HEK293 (cell line): Measurements from ENCODE around the gene AGK.

Experiments used
- KLF1 ChIP-seq: fragments of 450-650 bp; formaldehyde crosslinking; IDR thresholded peaks from 2 replicates; pipeline ENCODE4 v1.5.1; 2016; ENCODE audit warnings: missing biosample characterization, missing genetic modification characterization
- KLF16 ChIP-seq: fragments of 450-650 bp; formaldehyde crosslinking; IDR thresholded peaks from 2 replicates; pipeline ENCODE4 v1.5.1; 2017; ENCODE audit warnings: missing biosample characterization, missing genetic modification characterization
- MYNN ChIP-seq: fragments of 450-650 bp; formaldehyde crosslinking; IDR thresholded peaks from 2 replicates; pipeline ENCODE4 v1.5.1; 2016; ENCODE audit warnings: missing biosample characterization, missing genetic modification characterization, borderline replicate concordance
- REST ChIP-seq: fragments of 450-650 bp; formaldehyde crosslinking; IDR thresholded peaks from 2 replicates; pipeline ENCODE4 v1.5.1; 2016; ENCODE audit warnings: missing biosample characterization, missing genetic modification characterization
- SETDB1 ChIP-seq: IDR thresholded peaks from one replicate; pipeline ENCODE4 v1.6.1; 2017; ENCODE audit warnings: mild to moderate bottlenecking, low read length, moderate library complexity, mixed read lengths; ENCODE audit not compliant: insufficient read length
- SP2 ChIP-seq: fragments of 450-650 bp; formaldehyde crosslinking; IDR thresholded peaks from 2 replicates; pipeline ENCODE4 v1.5.1; 2016; ENCODE audit warnings: missing biosample characterization, missing genetic modification characterization
- ZBTB10 ChIP-seq: fragments of 450-650 bp; formaldehyde crosslinking; IDR thresholded peaks from 2 replicates; pipeline ENCODE4 v1.5.1; 2016; ENCODE audit warnings: missing biosample characterization, missing genetic modification characterization
- ZNF138 ChIP-seq: fragments of 450-650 bp; formaldehyde crosslinking; IDR thresholded peaks from 2 replicates; pipeline ENCODE4 v1.5.1; 2016; ENCODE audit warnings: missing biosample characterization, missing genetic modification characterization, borderline replicate concordance
- ZNF174 ChIP-seq: fragments of 450-650 bp; formaldehyde crosslinking; IDR thresholded peaks from 2 replicates; pipeline ENCODE4 v1.5.0; 2017; ENCODE audit warnings: missing biosample characterization, mild to moderate bottlenecking, missing genetic modification characterization
- ZNF37A ChIP-seq: fragments of 450-650 bp; IDR thresholded peaks from 2 replicates; pipeline ENCODE4 v1.5.1; 2018; ENCODE audit warnings: missing biosample characterization, missing genetic modification characterization
- ZNF623 ChIP-seq: fragments of 450-650 bp; formaldehyde crosslinking; IDR thresholded peaks from 2 replicates; pipeline ENCODE4 v1.5.1; 2016; ENCODE audit warnings: missing biosample characterization, missing genetic modification characterization
- ZNF639 ChIP-seq: fragments of 450-650 bp; formaldehyde crosslinking; IDR thresholded peaks from 2 replicates; pipeline ENCODE4 v1.5.1; 2016; ENCODE audit warnings: missing biosample characterization, missing genetic modification characterization
- TF ChIP-seq, protein P1 (sequence below): fragments of 450-650 bp; formaldehyde crosslinking; IDR thresholded peaks from 2 replicates; pipeline ENCODE4 v1.5.1; 2016; ENCODE audit warnings: missing biosample characterization, missing genetic modification characterization
- TF ChIP-seq, protein P2 (sequence below): fragments of 450-650 bp; formaldehyde crosslinking; IDR thresholded peaks from 2 replicates; pipeline ENCODE4 v1.5.1; 2017; ENCODE audit warnings: missing biosample characterization, mild to moderate bottlenecking, missing genetic modification characterization, moderate library complexity

DNA sequence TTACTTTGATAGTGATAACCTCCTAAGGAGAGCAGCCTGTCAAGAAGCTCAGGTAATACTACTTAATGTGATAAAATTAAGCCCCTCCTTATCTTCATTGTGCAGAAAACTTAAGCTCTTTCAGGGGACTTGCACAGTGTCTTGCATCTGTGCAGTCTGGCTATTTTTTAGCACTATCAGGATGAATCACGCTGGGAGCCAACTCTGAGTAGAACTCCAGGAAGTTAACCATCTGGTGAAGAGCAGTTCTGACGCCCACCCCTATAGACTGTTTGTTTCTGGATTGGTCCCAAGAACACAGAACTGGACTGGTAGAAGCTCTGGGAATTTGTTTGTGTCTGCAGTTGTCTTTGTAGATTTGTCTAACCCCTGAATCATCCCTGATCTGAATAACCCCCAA is 41.9 kb downstream of the AGK start:
- TF ChIP-seq KLF16 (tag by site-specific recombination) (no peak), ZBTB10 (no peak), REST (tag by site-specific recombination) (no peak), ZNF37A (tag by site-specific recombination) (no peak), ZNF639 (tag by site-specific recombination) (no peak), ZNF623 (tag by site-specific recombination) (no peak), KLF1 (tag by site-specific recombination) (no peak), SETDB1 (no peak), ZNF174 (tag by site-specific recombination) (no peak), MYNN (tag by site-specific recombination) (no peak), ZNF138 (tag by site-specific recombination) (no peak), SP2 (tag by site-specific recombination) (no peak)
- TF ChIP-seq, protein P1, sequence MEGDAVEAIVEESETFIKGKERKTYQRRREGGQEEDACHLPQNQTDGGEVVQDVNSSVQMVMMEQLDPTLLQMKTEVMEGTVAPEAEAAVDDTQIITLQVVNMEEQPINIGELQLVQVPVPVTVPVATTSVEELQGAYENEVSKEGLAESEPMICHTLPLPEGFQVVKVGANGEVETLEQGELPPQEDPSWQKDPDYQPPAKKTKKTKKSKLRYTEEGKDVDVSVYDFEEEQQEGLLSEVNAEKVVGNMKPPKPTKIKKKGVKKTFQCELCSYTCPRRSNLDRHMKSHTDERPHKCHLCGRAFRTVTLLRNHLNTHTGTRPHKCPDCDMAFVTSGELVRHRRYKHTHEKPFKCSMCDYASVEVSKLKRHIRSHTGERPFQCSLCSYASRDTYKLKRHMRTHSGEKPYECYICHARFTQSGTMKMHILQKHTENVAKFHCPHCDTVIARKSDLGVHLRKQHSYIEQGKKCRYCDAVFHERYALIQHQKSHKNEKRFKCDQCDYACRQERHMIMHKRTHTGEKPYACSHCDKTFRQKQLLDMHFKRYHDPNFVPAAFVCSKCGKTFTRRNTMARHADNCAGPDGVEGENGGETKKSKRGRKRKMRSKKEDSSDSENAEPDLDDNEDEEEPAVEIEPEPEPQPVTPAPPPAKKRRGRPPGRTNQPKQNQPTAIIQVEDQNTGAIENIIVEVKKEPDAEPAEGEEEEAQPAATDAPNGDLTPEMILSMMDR: no peak
- TF ChIP-seq, protein P2, sequence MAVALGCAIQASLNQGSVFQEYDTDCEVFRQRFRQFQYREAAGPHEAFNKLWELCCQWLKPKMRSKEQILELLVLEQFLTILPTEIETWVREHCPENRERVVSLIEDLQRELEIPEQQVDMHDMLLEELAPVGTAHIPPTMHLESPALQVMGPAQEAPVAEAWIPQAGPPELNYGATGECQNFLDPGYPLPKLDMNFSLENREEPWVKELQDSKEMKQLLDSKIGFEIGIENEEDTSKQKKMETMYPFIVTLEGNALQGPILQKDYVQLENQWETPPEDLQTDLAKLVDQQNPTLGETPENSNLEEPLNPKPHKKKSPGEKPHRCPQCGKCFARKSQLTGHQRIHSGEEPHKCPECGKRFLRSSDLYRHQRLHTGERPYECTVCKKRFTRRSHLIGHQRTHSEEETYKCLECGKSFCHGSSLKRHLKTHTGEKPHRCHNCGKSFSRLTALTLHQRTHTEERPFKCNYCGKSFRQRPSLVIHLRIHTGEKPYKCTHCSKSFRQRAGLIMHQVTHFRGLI: no peak
